Measurements from ENCODE around the gene IGFBP1.

DNA sequence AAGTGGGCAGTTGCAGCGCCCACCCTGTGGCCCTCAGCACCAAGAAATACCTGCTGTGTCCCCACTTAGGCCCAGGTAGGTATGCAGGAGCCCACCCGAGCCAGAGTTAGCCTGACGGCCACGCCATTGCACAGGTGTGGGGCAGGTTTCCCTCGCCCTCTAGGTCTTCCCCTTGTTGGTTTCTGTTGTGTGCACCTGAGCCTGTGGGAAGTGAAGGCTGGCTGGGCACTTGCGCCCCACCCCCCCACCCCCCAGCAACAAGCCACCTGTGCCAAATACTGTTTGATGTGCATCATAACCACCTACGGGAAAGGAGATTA, 15.3 kb upstream of the IGFBP1 start, which contains the start of gene CCDC201:
- TF ChIP-seq CTCF (IDR thresholded peaks at IDR 0.05), result no peak
- TF ChIP-seq CEBPB (IDR thresholded peaks at IDR 0.05), result no peak
- no peak for TF ChIP-seq USF2 (IDR thresholded peaks at IDR 0.05)
- no peak for TF ChIP-seq MYC (IDR thresholded peaks at IDR 0.05; ENCODE audit: borderline replicate concordance, low read length)
- no peak for TF ChIP-seq POLR2A (IDR thresholded peaks at IDR 0.05; ENCODE audit: low read length)
